GM19043 (cell line): ENCODE data around the gene HMCN1.

Experiments used
- ATAC-seq: cut with Tn5 transposase; IDR thresholded peaks from one replicate; pipeline ENCODE4 v1.9.1; 2021; ENCODE audit warnings: low read depth; ENCODE audit not compliant: unreplicated experiment

Gene HMCN1

GRCh38 chr1:185894791-185895190 is 160.6 kb downstream of the HMCN1 start:
- no peak for ATAC-seq

- ATAC-seq = no peak
Measured at GRCh38 chr1:185895208-185895900, 161.2 kb downstream of the HMCN1 start.

- no peak for ATAC-seq
Measured at GRCh38 chr1:185896863-185897262, 162.7 kb downstream of the HMCN1 start.

GRCh38 chr1:185906186-185906585 is 172.0 kb downstream of the HMCN1 start:
- ATAC-seq = no peak

- ATAC-seq = no peak
Measured at GRCh38 chr1:185907246-185907645, 173.1 kb downstream of the HMCN1 start.

GRCh38 chr1:185911978-185912377 is 177.8 kb downstream of the HMCN1 start:
- ATAC-seq = no peak

GRCh38 chr1:185912504-185912903 is 178.3 kb downstream of the HMCN1 start:
- ATAC-seq = no peak

- no peak for ATAC-seq
Measured at GRCh38 chr1:185914089-185914488, 179.9 kb downstream of the HMCN1 start.

- no peak for ATAC-seq
Measured at GRCh38 chr1:185916861-185917260, 182.7 kb downstream of the HMCN1 start.

GRCh38 chr1:185917646-185918045 is 183.5 kb downstream of the HMCN1 start:
- no peak for ATAC-seq

- ATAC-seq = no peak
Measured at GRCh38 chr1:185920602-185921001, 186.4 kb downstream of the HMCN1 start.

GRCh38 chr1:185921636-185922035 is 187.4 kb downstream of the HMCN1 start:
- ATAC-seq = no peak

- ATAC-seq = no peak
Measured at GRCh38 chr1:185926588-185926987, 192.4 kb downstream of the HMCN1 start.

GRCh38 chr1:185929776-185930175 is 195.6 kb downstream of the HMCN1 start:
- no peak for ATAC-seq

GRCh38 chr1:185931438-185931837 is 197.2 kb downstream of the HMCN1 start:
- no peak for ATAC-seq

- ATAC-seq = no peak
Measured at GRCh38 chr1:185933580-185933979, 199.4 kb downstream of the HMCN1 start.

- no peak for ATAC-seq
Measured at GRCh38 chr1:185934476-185935189, 200.4 kb downstream of the HMCN1 start.

- ATAC-seq = no peak
Measured at GRCh38 chr1:185935360-185935759, 201.2 kb downstream of the HMCN1 start.

GRCh38 chr1:185936641-185937040 is 202.4 kb downstream of the HMCN1 start:
- no peak for ATAC-seq

GRCh38 chr1:185938396-185938795 is 204.2 kb downstream of the HMCN1 start:
- no peak for ATAC-seq

GRCh38 chr1:185939142-185939541 is 205.0 kb downstream of the HMCN1 start:
- no peak for ATAC-seq

- ATAC-seq = no peak
Measured at GRCh38 chr1:185942961-185943360, 208.8 kb downstream of the HMCN1 start.
